CD14-positive monocyte (primary cell): ENCODE data around the gene CCDC88B. TPM values are rescaled to one million over a fixed set of nuclear protein-coding genes. Genes with fewer than 3 reads are reported as not detected.

ENCODE experiments used
- DNase-seq, 3 donors: peaks; one replicate each; pipeline ENCODE4 v3.0.0-alpha.2; 2011 to 2022
- H2AFZ ChIP-seq: 2 replicates; pipeline ENCODE4 v1.6.0; 2012; ENCODE audit warnings: mild to moderate bottlenecking, low read depth, low read length, inconsistent platforms; ENCODE audit not compliant: insufficient read depth, poor library complexity, severe bottlenecking
- H3K27ac ChIP-seq, 2 donors: 1 replicate in 1 of 2; 2 replicates in 1 of 2; pipeline ENCODE4 v1.5.1; 2012 to 2013; ENCODE audit warnings: low read length in 2 of 2, control low read depth in 1 of 2, inconsistent platforms in 1 of 2, low read depth in 1 of 2, mild to moderate bottlenecking in 1 of 2
- H3K27me3 ChIP-seq, 2 donors: one replicate each; pipeline versions ENCODE4 v1.6.0 to v1.6.1; 2011 to 2013; ENCODE audit warnings: low read length in 2 of 2; ENCODE audit not compliant: control insufficient read depth in 2 of 2, insufficient read depth in 2 of 2
- H3K36me3 ChIP-seq, 2 donors: replicated peaks in 1 of 2; 1 replicate in 1 of 2; 2 replicates in 1 of 2; pipeline versions ENCODE4 v1.5.1 to v1.6.1; 2012 to 2013; ENCODE audit warnings: low read length in 2 of 2, control low read depth in 1 of 2, inconsistent platforms in 1 of 2, mild to moderate bottlenecking in 1 of 2; ENCODE audit not compliant: insufficient read depth in 2 of 2, control insufficient read depth in 1 of 2
- H3K4me1 ChIP-seq, 2 donors: 1 replicate in 1 of 2; 2 replicates in 1 of 2; pipeline versions ENCODE4 v1.5.1 to v1.6.1; 2012 to 2013; ENCODE audit warnings: low read length in 2 of 2, control low read depth in 1 of 2, inconsistent platforms in 1 of 2, mild to moderate bottlenecking in 1 of 2, moderate library complexity in 1 of 2; ENCODE audit not compliant: insufficient read depth in 2 of 2, control insufficient read depth in 1 of 2
- H3K4me2 ChIP-seq: replicated peaks from 2 replicates; pipeline ENCODE3; 2012; ENCODE audit warnings: low read length, moderate library complexity, mild to moderate bottlenecking; ENCODE audit not compliant: poor library complexity, severe bottlenecking; ENCODE audit errors: extremely low read depth
- H3K4me3 ChIP-seq, 3 experiments: fragments of 200-600 bp in 1 of 3; sonication (generic) in 1 of 3; replicated peaks in 1 of 3; 1 replicate in 2 of 3; 2 replicates in 1 of 3; pipeline ENCODE4 v1.5.1; 2011 to 2013; ENCODE audit warnings: low read length in 3 of 3, mild to moderate bottlenecking in 3 of 3, control low read depth in 2 of 3, low read depth in 2 of 3, inconsistent platforms in 1 of 3, moderate library complexity in 1 of 3
- H3K79me2 ChIP-seq: 2 replicates; pipeline ENCODE4 v1.6.0; 2012; ENCODE audit warnings: mild to moderate bottlenecking, control low read depth, inconsistent platforms, low read length, moderate library complexity; ENCODE audit not compliant: insufficient read depth
- H3K9ac ChIP-seq: 2 replicates; pipeline ENCODE4 v1.6.0; 2017; ENCODE audit warnings: low read length, mild to moderate bottlenecking; ENCODE audit not compliant: insufficient read depth, poor library complexity, severe bottlenecking
- H3K9me3 ChIP-seq, 2 donors: replicated peaks in 1 of 2; 1 replicate in 1 of 2; 2 replicates in 1 of 2; pipeline versions ENCODE4 v1.5.1 to v1.6.1; 2012 to 2013; ENCODE audit warnings: low read length in 2 of 2, control low read depth in 1 of 2; ENCODE audit not compliant: control insufficient read depth in 1 of 2, insufficient read depth in 1 of 2
- H4K20me1 ChIP-seq: 2 replicates; pipeline ENCODE4 v1.6.0; 2012; ENCODE audit warnings: mild to moderate bottlenecking, low read length, control low read depth, moderate library complexity; ENCODE audit not compliant: insufficient read depth
- H3K27ac Mint-ChIP-seq, 7 donors: one replicate each; pipeline ENCODE4 v1.8.0; 2020; ENCODE audit warnings: mild to moderate bottlenecking in 7 of 7, mixed read lengths in 7 of 7, moderate library complexity in 6 of 7, inconsistent platforms in 2 of 7
- H3K27me3 Mint-ChIP-seq, 3 donors: one replicate each; pipeline ENCODE4 v1.8.0; 2021 to 2022; ENCODE audit warnings: low read depth in 3 of 3, mild to moderate bottlenecking in 3 of 3, mixed read lengths in 3 of 3, moderate library complexity in 3 of 3, inconsistent platforms in 1 of 3
- H3K36me3 Mint-ChIP-seq, 2 donors: one replicate each; pipeline ENCODE4 v1.8.0; 2020; ENCODE audit warnings: mixed read lengths in 2 of 2, inconsistent platforms in 1 of 2, mild to moderate bottlenecking in 1 of 2
- H3K4me1 Mint-ChIP-seq: one replicate; pipeline ENCODE4 v1.8.0; 2020; ENCODE audit warnings: mild to moderate bottlenecking, mixed read lengths
- H3K4me3 Mint-ChIP-seq, 2 donors: one replicate each; pipeline ENCODE4 v1.8.0; 2020; ENCODE audit warnings: mild to moderate bottlenecking in 2 of 2, mixed read lengths in 2 of 2, moderate library complexity in 1 of 2
- H3K9me3 Mint-ChIP-seq, 7 donors: one replicate each; pipeline ENCODE4 v1.8.0; 2020 to 2022; ENCODE audit warnings: mixed read lengths in 7 of 7, mild to moderate bottlenecking in 6 of 7, moderate library complexity in 6 of 7, inconsistent platforms in 2 of 7
- CTCF ChIP-seq: fragments of 200-600 bp; IDR thresholded peaks from one replicate; pipeline ENCODE4 v1.8.0; 2022; ENCODE audit warnings: antibody characterized with exemption, mild to moderate bottlenecking
- WGBS: methylation state at CpG from one replicate; pipeline ENCODE4 v1.1.5; 2013; ENCODE audit warnings: missing lambda C conversion rate; ENCODE audit not compliant: insufficient coverage; 5-methylcytosine and 5-hydroxymethylcytosine counted together
- intact Hi-C, 2 donors: fragments of 100-400 bp; cut with micrococcal nuclease; formaldehyde crosslinking; loops; one replicate each; pipeline versions ENCODE4 v1.15.0 to v1.15.1; 2023
- polyA plus RNA-seq, 3 donors: library from polyadenylated mRNA; depleted of rRNA in 1 of 3; unstranded in 2 of 3; stranded (reverse) in 1 of 3; fragments of 300-500 nt in 2 of 3; fragments of >200 nt in 1 of 3; fragmentation: Illumina TruSeq in 2 of 3; gene quantifications; 1 replicate in 2 of 3; 2 replicates in 1 of 3; pipeline ENCODE4 v1.2.3, GENCODE V29; 2012 to 2021
- small RNA-seq: library from RNA; depleted of rRNA; stranded (forward); fragments of <200 nt; gene quantifications from one replicate; pipeline ENCODE3, GENCODE V24; 2012; ENCODE audit warnings: low read depth; ENCODE audit not compliant: insufficient read length

Gene CCDC88B
- polyA plus RNA-seq, 3 donors = 8.2 to 215 (median 18.9) TPM

GRCh38 chr11:64406221-64406946 lies 66.4 kb downstream of the CCDC88B start:
- H3K27ac Mint-ChIP-seq = no peak overlapping the region
- no peak overlapping the region for H3K4me3 Mint-ChIP-seq
- no peak overlapping the region for H3K4me2 ChIP-seq
- WGBS = 75% methylated on average over 5 of the region's 10 CpGs
- H3K27me3 ChIP-seq = no peaks in the 10 kb centered on the region
- H3K9me3 Mint-ChIP-seq = peaks cover 0 to 4% (median 2%) of the 10 kb centered on the region in 7 donors
- peaks cover 47 to 49% of the 10 kb centered on the region in 2 donors for H3K4me1 ChIP-seq
- no peaks in the 10 kb centered on the region for H3K36me3 ChIP-seq
- H3K79me2 ChIP-seq = no peaks in the 10 kb centered on the region
- H4K20me1 ChIP-seq = no peaks in the 10 kb centered on the region
- intact Hi-C loops = no loop called here
- no peak overlapping the region for H2AFZ ChIP-seq
- H3K27me3 Mint-ChIP-seq = peaks cover 0 to 3% (median 2%) of the 10 kb centered on the region in 3 donors
- H3K27ac ChIP-seq = no peak overlapping the region
- no peak for TF ChIP-seq CTCF
- H3K4me3 ChIP-seq = no peak overlapping the region
- no peaks in the 10 kb centered on the region for H3K9me3 ChIP-seq
- H3K9ac ChIP-seq = no peak overlapping the region
- H3K36me3 Mint-ChIP-seq = peaks cover 2% of the 10 kb centered on the region in 2 donors
- H3K4me1 Mint-ChIP-seq = peaks cover 59% of the 10 kb centered on the region
- no peak for DNase-seq

Small RNAs within 50 kb of the gene (small RNA-seq; reads per million reads assigned to genes)
- gene MIR1237 (1.9 reads per million), gene MIR7155 (not detected), gene RF00019 (not detected)

Other genes starting within 250 kb of the CCDC88B start
- gene MACROD1, start 174.1 kb upstream of the CCDC88B start, polyA plus RNA-seq = 1 to 10 TPM; 1.5 to 2.4 (median 2.2) TPM
- gene STIP1, start 154.0 kb upstream of the CCDC88B start, polyA plus RNA-seq = 10 to 100 TPM; 44.5 to 52.0 (median 51.1) TPM
- gene FERMT3, start 133.5 kb upstream of the CCDC88B start, polyA plus RNA-seq = 100 to 1,000 TPM; 289 to 421 (median 310) TPM
- gene TRPT1, start 114.0 kb upstream of the CCDC88B start, polyA plus RNA-seq = 10 to 100 TPM; 24.8 to 34.6 (median 31.6) TPM
- gene NUDT22, start 113.9 kb upstream of the CCDC88B start, polyA plus RNA-seq = 10 to 100 TPM; 47.9 to 86.1 (median 56.1) TPM
- 10 to 100 TPM; 25.5 to 78.9 (median 32.5) TPM for gene DNAJC4, start 109.7 kb upstream of the CCDC88B start, polyA plus RNA-seq
- 1 to 10 TPM in 1 of 3 donors, under 1 TPM in 1, not detected in 1; 0.40 to 5.6 TPM for gene VEGFB, start 105.6 kb upstream of the CCDC88B start, polyA plus RNA-seq
- 10 to 100 TPM; 38.9 to 80.7 (median 71.1) TPM for gene FKBP2, start 99.1 kb upstream of the CCDC88B start, polyA plus RNA-seq
- 10 to 100 TPM; 11.7 to 40.7 (median 34.2) TPM for gene PPP1R14B, start 93.3 kb upstream of the CCDC88B start, polyA plus RNA-seq
- gene PLCB3, start 88.7 kb upstream of the CCDC88B start, polyA plus RNA-seq = 10 to 100 TPM in 1 of 3 donors, 1 to 10 TPM in 2; 1.1 to 17.8 (median 1.4) TPM
- 10 to 100 TPM; 21.1 to 63.2 (median 48.7) TPM for gene BAD, start 55.5 kb upstream of the CCDC88B start, polyA plus RNA-seq
- gene GPR137, start 54.4 kb upstream of the CCDC88B start, polyA plus RNA-seq = 10 to 100 TPM in 1 of 3 donors, 1 to 10 TPM in 2; 7.8 to 21.0 (median 9.3) TPM
- not detected for gene KCNK4, start 48.9 kb upstream of the CCDC88B start, polyA plus RNA-seq
- not detected for gene CATSPERZ, start 39.8 kb upstream of the CCDC88B start, polyA plus RNA-seq
- 10 to 100 TPM; 15.3 to 45.7 (median 18.3) TPM for gene ESRRA, start 34.7 kb upstream of the CCDC88B start, polyA plus RNA-seq
- 100 to 1,000 TPM; 162 to 298 (median 254) TPM for gene TRMT112, start 22.6 kb upstream of the CCDC88B start, polyA plus RNA-seq
- gene PRDX5, start 22.1 kb upstream of the CCDC88B start, polyA plus RNA-seq = 100 to 1,000 TPM; 136 to 318 (median 286) TPM
- 100 to 1,000 TPM in 1 of 3 donors, 10 to 100 TPM in 2; 16.2 to 110 (median 24.5) TPM for gene RPS6KA4, start 19.0 kb downstream of the CCDC88B start, polyA plus RNA-seq
- not detected for gene SLC22A11, start 215.7 kb downstream of the CCDC88B start, polyA plus RNA-seq